Skeletal muscle satellite cell (primary cell): Measurements from ENCODE around the gene ALDOB.

Experiments
- H3K27me3 ChIP-seq: 2 replicates; pipeline ENCODE4 v1.7.0; 2013; ENCODE audit warnings: low read length; ENCODE audit not compliant: control insufficient read depth, insufficient read depth
- H3K36me3 ChIP-seq: 2 replicates; pipeline ENCODE4 v1.7.0; 2013; ENCODE audit warnings: mild to moderate bottlenecking, control low read depth, low read length; ENCODE audit not compliant: insufficient read depth
- H3K4me1 ChIP-seq: 2 replicates; pipeline ENCODE4 v1.7.0; 2013; ENCODE audit warnings: low read length; ENCODE audit not compliant: control insufficient read depth, insufficient read depth
- H3K4me2 ChIP-seq: 2 replicates; pipeline ENCODE4 v1.7.0; 2013; ENCODE audit warnings: mild to moderate bottlenecking, low read length
- H3K4me3 ChIP-seq: 2 replicates; pipeline ENCODE4 v1.7.0; 2013; ENCODE audit warnings: low read length
- H3K9ac ChIP-seq: 2 replicates; pipeline ENCODE4 v1.7.0; 2013; ENCODE audit warnings: mild to moderate bottlenecking, low read depth, low read length, moderate library complexity
- H3K9me3 ChIP-seq: replicated peaks from 2 replicates; pipeline ENCODE4 v1.7.0; 2013; ENCODE audit warnings: mild to moderate bottlenecking, control low read depth, low read length

The ALDOB gene

GRCh38 chr9:101470021-101470420, 34.4 kb upstream of the ALDOB start:
- peaks cover 13% of the 10 kb centered on the region for H3K4me1 ChIP-seq
- no peaks in the 10 kb centered on the region for H3K9me3 ChIP-seq
- H3K4me2 ChIP-seq: no peak overlapping the region
- H3K4me3 ChIP-seq: no peak overlapping the region
- H3K9ac ChIP-seq: no peak overlapping the region
- H3K27me3 ChIP-seq: no peaks in the 10 kb centered on the region
- H3K36me3 ChIP-seq: no peaks in the 10 kb centered on the region

GRCh38 chr9:101469026-101469425, 33.5 kb upstream of the ALDOB start:
- H3K9ac ChIP-seq: no peak overlapping the region
- H3K4me3 ChIP-seq: no peak overlapping the region
- H3K9me3 ChIP-seq: no peaks in the 10 kb centered on the region
- H3K27me3 ChIP-seq: no peaks in the 10 kb centered on the region
- H3K36me3 ChIP-seq: no peaks in the 10 kb centered on the region
- H3K4me1 ChIP-seq: peaks cover 13% of the 10 kb centered on the region
- H3K4me2 ChIP-seq: no peak overlapping the region

GRCh38 chr9:101468116-101468515, 32.5 kb upstream of the ALDOB start:
- H3K9me3 ChIP-seq: no peaks in the 10 kb centered on the region
- H3K4me1 ChIP-seq: peaks cover 13% of the 10 kb centered on the region
- no peak overlapping the region for H3K4me2 ChIP-seq
- no peak overlapping the region for H3K9ac ChIP-seq
- no peaks in the 10 kb centered on the region for H3K36me3 ChIP-seq
- H3K4me3 ChIP-seq: no peak overlapping the region
- no peaks in the 10 kb centered on the region for H3K27me3 ChIP-seq

- peaks cover 13% of the 10 kb centered on the region for H3K4me1 ChIP-seq
- no peaks in the 10 kb centered on the region for H3K36me3 ChIP-seq
- H3K4me3 ChIP-seq: no peak overlapping the region
- no peaks in the 10 kb centered on the region for H3K9me3 ChIP-seq
- H3K27me3 ChIP-seq: no peaks in the 10 kb centered on the region
- H3K4me2 ChIP-seq: no peak overlapping the region
- no peak overlapping the region for H3K9ac ChIP-seq
Measured at GRCh38 chr9:101467690-101468089, 32.1 kb upstream of the ALDOB start.

- Histone ChIP-seq H3K36me3 (no peaks in the 10 kb centered on the region), H3K9ac (no peak overlapping the region), H3K4me3 (no peak overlapping the region), H3K27me3 (no peaks in the 10 kb centered on the region), H3K9me3 (no peaks in the 10 kb centered on the region), H3K4me1 (peaks cover 13% of the 10 kb centered on the region), H3K4me2 (no peak overlapping the region)
Measured at GRCh38 chr9:101466863-101467262, 31.3 kb upstream of the ALDOB start.

GRCh38 chr9:101465326-101465915, 29.8 kb upstream of the ALDOB start:
- Histone ChIP-seq H3K27me3 (no peaks in the 10 kb centered on the region), H3K9ac (no peak overlapping the region), H3K36me3 (no peaks in the 10 kb centered on the region), H3K4me2 (no peak overlapping the region), H3K4me3 (no peak overlapping the region), H3K9me3 (no peaks in the 10 kb centered on the region), H3K4me1 (peaks cover 13% of the 10 kb centered on the region)

GRCh38 chr9:101463397-101463796, 27.8 kb upstream of the ALDOB start:
- Histone ChIP-seq H3K36me3 (no peaks in the 10 kb centered on the region), H3K9ac (no peak overlapping the region), H3K4me2 (no peak overlapping the region), H3K9me3 (no peaks in the 10 kb centered on the region), H3K4me3 (no peak overlapping the region), H3K4me1 (peaks cover 13% of the 10 kb centered on the region), H3K27me3 (no peaks in the 10 kb centered on the region)

GRCh38 chr9:101462558-101462957, 27.0 kb upstream of the ALDOB start:
- Histone ChIP-seq H3K27me3 (no peaks in the 10 kb centered on the region), H3K4me3 (no peak overlapping the region), H3K4me2 (no peak overlapping the region), H3K4me1 (peaks cover 13% of the 10 kb centered on the region), H3K36me3 (no peaks in the 10 kb centered on the region), H3K9me3 (no peaks in the 10 kb centered on the region), H3K9ac (no peak overlapping the region)

GRCh38 chr9:101460965-101461364, 25.4 kb upstream of the ALDOB start:
- peaks cover 5% of the 10 kb centered on the region for H3K27me3 ChIP-seq
- H3K9ac ChIP-seq: no peak overlapping the region
- H3K9me3 ChIP-seq: no peaks in the 10 kb centered on the region
- H3K4me3 ChIP-seq: no peak overlapping the region
- no peak overlapping the region for H3K4me2 ChIP-seq
- H3K36me3 ChIP-seq: no peaks in the 10 kb centered on the region
- H3K4me1 ChIP-seq: peaks cover 8% of the 10 kb centered on the region

GRCh38 chr9:101458963-101459631, 23.5 kb upstream of the ALDOB start:
- no peaks in the 10 kb centered on the region for H3K9me3 ChIP-seq
- no peak overlapping the region for H3K4me2 ChIP-seq
- no peak overlapping the region for H3K9ac ChIP-seq
- H3K27me3 ChIP-seq: peaks cover 5% of the 10 kb centered on the region
- H3K4me3 ChIP-seq: no peak overlapping the region
- no peaks in the 10 kb centered on the region for H3K4me1 ChIP-seq
- no peaks in the 10 kb centered on the region for H3K36me3 ChIP-seq

- H3K4me3 ChIP-seq: no peak overlapping the region
- no peak overlapping the region for H3K9ac ChIP-seq
- H3K4me2 ChIP-seq: no peak overlapping the region
- no peaks in the 10 kb centered on the region for H3K36me3 ChIP-seq
- no peaks in the 10 kb centered on the region for H3K4me1 ChIP-seq
- peaks cover 5% of the 10 kb centered on the region for H3K27me3 ChIP-seq
- H3K9me3 ChIP-seq: no peaks in the 10 kb centered on the region
Measured at GRCh38 chr9:101457003-101457402, 21.4 kb upstream of the ALDOB start.

GRCh38 chr9:101455656-101456240, 20.2 kb upstream of the ALDOB start:
- no peaks in the 10 kb centered on the region for H3K36me3 ChIP-seq
- H3K9ac ChIP-seq: no peak overlapping the region
- H3K9me3 ChIP-seq: no peaks in the 10 kb centered on the region
- H3K4me2 ChIP-seq: no peak overlapping the region
- no peaks in the 10 kb centered on the region for H3K4me1 ChIP-seq
- H3K27me3 ChIP-seq: peaks cover 11% of the 10 kb centered on the region
- H3K4me3 ChIP-seq: no peak overlapping the region
